Keratinocyte (primary cell): ENCODE results near the gene EFR3B.

Experiments
- EZH2 ChIP-seq: IDR thresholded peaks from one replicate; pipeline ENCODE4 v1.6.1; 2012; ENCODE audit warnings: inconsistent platforms, mild to moderate bottlenecking, low read length, moderate library complexity
- TF ChIP-seq, protein P1 (sequence below), 3 experiments: IDR thresholded peaks in 1 of 3; conservative IDR thresholded peaks in 1 of 3; optimal IDR thresholded peaks in 1 of 3; 2 replicates in 2 of 3; 3 replicates in 1 of 3; pipeline versions ENCODE3 to v1.5.1; 2011; ENCODE audit warnings: low read length in 3 of 3, mild to moderate bottlenecking in 3 of 3, moderate library complexity in 2 of 3, control low read depth in 1 of 3, inconsistent platforms in 1 of 3; ENCODE audit not compliant: insufficient read depth in 2 of 3; ENCODE audit errors: extremely low read depth in 1 of 3

DNA sequence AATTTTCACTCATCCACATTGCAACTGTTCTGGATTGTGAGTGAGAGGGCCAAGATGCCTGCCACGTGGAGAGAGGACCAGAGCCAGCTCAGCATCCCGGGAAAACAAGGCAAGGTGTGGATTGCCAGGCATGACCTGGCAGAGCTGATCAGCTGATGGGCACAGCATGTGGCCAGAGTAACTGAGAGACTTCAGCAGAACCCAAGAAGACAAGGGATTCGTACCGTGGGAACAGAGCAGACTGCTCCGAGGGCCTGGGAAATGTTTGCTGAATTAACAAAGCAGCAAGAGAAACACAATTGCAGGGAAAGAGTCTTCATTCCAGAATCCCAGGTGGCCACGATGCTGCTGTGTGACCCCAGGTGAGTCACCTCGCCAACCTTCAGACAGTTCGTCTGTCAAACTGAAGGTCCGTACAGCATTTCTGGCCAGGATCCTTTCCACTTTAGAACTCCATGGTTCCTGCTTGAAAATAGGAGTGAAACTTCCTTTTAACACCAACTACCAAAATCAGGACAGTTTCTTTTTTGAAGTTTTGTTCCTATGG is 152.8 kb downstream of the EFR3B start:
- TF ChIP-seq, protein P1, sequence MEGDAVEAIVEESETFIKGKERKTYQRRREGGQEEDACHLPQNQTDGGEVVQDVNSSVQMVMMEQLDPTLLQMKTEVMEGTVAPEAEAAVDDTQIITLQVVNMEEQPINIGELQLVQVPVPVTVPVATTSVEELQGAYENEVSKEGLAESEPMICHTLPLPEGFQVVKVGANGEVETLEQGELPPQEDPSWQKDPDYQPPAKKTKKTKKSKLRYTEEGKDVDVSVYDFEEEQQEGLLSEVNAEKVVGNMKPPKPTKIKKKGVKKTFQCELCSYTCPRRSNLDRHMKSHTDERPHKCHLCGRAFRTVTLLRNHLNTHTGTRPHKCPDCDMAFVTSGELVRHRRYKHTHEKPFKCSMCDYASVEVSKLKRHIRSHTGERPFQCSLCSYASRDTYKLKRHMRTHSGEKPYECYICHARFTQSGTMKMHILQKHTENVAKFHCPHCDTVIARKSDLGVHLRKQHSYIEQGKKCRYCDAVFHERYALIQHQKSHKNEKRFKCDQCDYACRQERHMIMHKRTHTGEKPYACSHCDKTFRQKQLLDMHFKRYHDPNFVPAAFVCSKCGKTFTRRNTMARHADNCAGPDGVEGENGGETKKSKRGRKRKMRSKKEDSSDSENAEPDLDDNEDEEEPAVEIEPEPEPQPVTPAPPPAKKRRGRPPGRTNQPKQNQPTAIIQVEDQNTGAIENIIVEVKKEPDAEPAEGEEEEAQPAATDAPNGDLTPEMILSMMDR (optimal IDR thresholded peaks at IDR 0.05 in 1 of 3, IDR thresholded peaks at IDR 0.05 in 1 of 3, conservative IDR thresholded peaks at IDR 0.05 in 1 of 3; ENCODE audit: extremely low read depth in 1 of 3, insufficient read depth in 2 of 3, low read length in 3 of 3) = no peak
- no peak for TF ChIP-seq EZH2
